ENCODE measurements around the gene CFAP44. TPM values are rescaled to one million over a fixed set of nuclear protein-coding genes. Genes with fewer than 3 reads are reported as not detected.

The CFAP44 gene
- polyA plus RNA-seq, 1 donor (not counting 4 experiments of a cell fraction or from before 2014, with no cell fraction given) = 1.8 TPM

DNA sequence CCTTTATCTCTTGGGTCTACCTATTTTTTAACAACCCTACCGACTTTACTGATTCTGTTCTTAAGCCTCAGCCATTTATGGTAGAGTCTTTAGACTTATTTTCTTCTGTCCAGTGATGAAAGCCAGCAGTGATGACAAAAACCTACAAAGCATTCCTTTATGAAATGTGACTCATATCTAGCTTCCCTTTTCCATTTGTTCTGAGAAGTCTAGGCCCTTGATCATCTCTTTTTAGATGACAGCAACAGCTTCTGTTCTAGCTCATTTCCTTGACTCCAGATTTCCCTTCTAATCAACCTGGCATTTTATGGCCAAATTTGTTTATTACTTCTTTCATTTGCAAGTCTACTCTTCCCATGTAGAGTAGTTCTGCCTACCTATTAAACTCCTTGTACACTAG is 36.1 kb downstream of the CFAP44 start:
- Histone ChIP-seq H3K9me3 (ENCODE audit: control insufficient read depth, low read depth, low read length) (no peaks in the 10 kb centered on the region), H3K4me1 (ENCODE audit: control insufficient read depth, extremely low read depth, insufficient read depth, low read length) (no peaks in the 10 kb centered on the region), H2AFZ (ENCODE audit: control insufficient read depth, low read length) (no peak overlapping the region), H3K36me3 (ENCODE audit: control insufficient read depth in 2 of 2, extremely low read depth in 1 of 2, insufficient read depth in 2 of 2, low read length in 2 of 2) (no peaks in the 10 kb centered on the region), H3K4me3 (ENCODE audit: control insufficient read depth in 2 of 3, extremely low read depth in 1 of 3, insufficient read depth in 2 of 3, low read depth in 1 of 3, low read length in 3 of 3) (no peak overlapping the region), H3K9me1 (ENCODE audit: control insufficient read depth, extremely low read depth, insufficient read depth, low read length) (no peaks in the 10 kb centered on the region), H3K79me2 (ENCODE audit: control insufficient read depth, insufficient read depth, low read length) (no peaks in the 10 kb centered on the region), H3K27me3 (ENCODE audit: control insufficient read depth, extremely low read depth, insufficient read depth, low read length) (no peaks in the 10 kb centered on the region), H3K4me2 (ENCODE audit: control insufficient read depth, extremely low read depth, insufficient read depth, low read depth, low read length) (no peak overlapping the region), H3K27ac (ENCODE audit: control insufficient read depth, insufficient read depth, low read length) (no peak overlapping the region), H4K20me1 (ENCODE audit: control insufficient read depth, extremely low read depth, insufficient read depth, low read length) (no peaks in the 10 kb centered on the region), H3K9ac (ENCODE audit: control insufficient read depth, extremely low read depth, insufficient read depth, low read length) (no peak overlapping the region)
- dilution Hi-C loops (cut with MboI; ENCODE audit: extremely low pct_ligation_motif_present, low sequenced_read_pairs) = no loop called here
- no peak for TF ChIP-seq EZH2 (IDR thresholded peaks at IDR 0.05; ENCODE audit: low read length)
- TF ChIP-seq, protein P1, sequence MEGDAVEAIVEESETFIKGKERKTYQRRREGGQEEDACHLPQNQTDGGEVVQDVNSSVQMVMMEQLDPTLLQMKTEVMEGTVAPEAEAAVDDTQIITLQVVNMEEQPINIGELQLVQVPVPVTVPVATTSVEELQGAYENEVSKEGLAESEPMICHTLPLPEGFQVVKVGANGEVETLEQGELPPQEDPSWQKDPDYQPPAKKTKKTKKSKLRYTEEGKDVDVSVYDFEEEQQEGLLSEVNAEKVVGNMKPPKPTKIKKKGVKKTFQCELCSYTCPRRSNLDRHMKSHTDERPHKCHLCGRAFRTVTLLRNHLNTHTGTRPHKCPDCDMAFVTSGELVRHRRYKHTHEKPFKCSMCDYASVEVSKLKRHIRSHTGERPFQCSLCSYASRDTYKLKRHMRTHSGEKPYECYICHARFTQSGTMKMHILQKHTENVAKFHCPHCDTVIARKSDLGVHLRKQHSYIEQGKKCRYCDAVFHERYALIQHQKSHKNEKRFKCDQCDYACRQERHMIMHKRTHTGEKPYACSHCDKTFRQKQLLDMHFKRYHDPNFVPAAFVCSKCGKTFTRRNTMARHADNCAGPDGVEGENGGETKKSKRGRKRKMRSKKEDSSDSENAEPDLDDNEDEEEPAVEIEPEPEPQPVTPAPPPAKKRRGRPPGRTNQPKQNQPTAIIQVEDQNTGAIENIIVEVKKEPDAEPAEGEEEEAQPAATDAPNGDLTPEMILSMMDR (optimal IDR thresholded peaks at IDR 0.05 in 1 of 3, IDR thresholded peaks at IDR 0.05 in 1 of 3, conservative IDR thresholded peaks at IDR 0.05 in 1 of 3; ENCODE audit: extremely low read depth in 1 of 3, insufficient read depth in 2 of 3, low read length in 3 of 3) = no peak
- DNase-seq (ENCODE audit: low read depth, low spot score) = no peak
- FAIRE-seq = no peak

GRCh38 chr3:113404637-113405036 is 36.7 kb downstream of the CFAP44 start:
- DNase-seq (ENCODE audit: low read depth, low spot score) (no peak), FAIRE-seq (no peak)
- Histone ChIP-seq H2AFZ (ENCODE audit: control insufficient read depth, low read length) (no peak overlapping the region), H3K27ac (ENCODE audit: control insufficient read depth, insufficient read depth, low read length) (no peak overlapping the region), H3K27me3 (ENCODE audit: control insufficient read depth, extremely low read depth, insufficient read depth, low read length) (no peaks in the 10 kb centered on the region), H3K9me3 (ENCODE audit: control insufficient read depth, low read depth, low read length) (no peaks in the 10 kb centered on the region), H3K79me2 (ENCODE audit: control insufficient read depth, insufficient read depth, low read length) (no peaks in the 10 kb centered on the region), H3K4me3 (ENCODE audit: control insufficient read depth in 2 of 3, extremely low read depth in 1 of 3, insufficient read depth in 2 of 3, low read depth in 1 of 3, low read length in 3 of 3) (no peak overlapping the region), H3K4me1 (ENCODE audit: control insufficient read depth, extremely low read depth, insufficient read depth, low read length) (no peaks in the 10 kb centered on the region), H4K20me1 (ENCODE audit: control insufficient read depth, extremely low read depth, insufficient read depth, low read length) (no peaks in the 10 kb centered on the region), H3K9me1 (ENCODE audit: control insufficient read depth, extremely low read depth, insufficient read depth, low read length) (no peaks in the 10 kb centered on the region), H3K4me2 (ENCODE audit: control insufficient read depth, extremely low read depth, insufficient read depth, low read depth, low read length) (no peak overlapping the region), H3K36me3 (ENCODE audit: control insufficient read depth in 2 of 2, extremely low read depth in 1 of 2, insufficient read depth in 2 of 2, low read length in 2 of 2) (no peaks in the 10 kb centered on the region), H3K9ac (ENCODE audit: control insufficient read depth, extremely low read depth, insufficient read depth, low read length) (no peak overlapping the region)
- dilution Hi-C loops (cut with MboI; ENCODE audit: extremely low pct_ligation_motif_present, low sequenced_read_pairs) = no loop called here
- no peak for TF ChIP-seq EZH2 (IDR thresholded peaks at IDR 0.05; ENCODE audit: low read length)
- TF ChIP-seq, protein P1 (optimal IDR thresholded peaks at IDR 0.05 in 1 of 3, IDR thresholded peaks at IDR 0.05 in 1 of 3, conservative IDR thresholded peaks at IDR 0.05 in 1 of 3; ENCODE audit: extremely low read depth in 1 of 3, insufficient read depth in 2 of 3, low read length in 3 of 3) = no peak

Small RNAs within 50 kb of the gene (small RNA-seq; reads per million reads assigned to genes)
- 0 reads per million in 3 experiments for gene MIR8076 (ENCODE audit: insufficient read length in 3 of 3, low read depth in 3 of 3, low replicate concordance in 1 of 3)

Other genes starting within 250 kb of the CFAP44 start
- 9.3 to 11.3 TPM (median 11.2 TPM) in 3 replicates for gene BOC, start 229.9 kb downstream of the CFAP44 start, polyA plus RNA-seq
- gene SPICE1, start 73.7 kb upstream of the CFAP44 start, polyA plus RNA-seq = 3.3 to 5.2 TPM (median 4.8 TPM) in 3 replicates
- gene SIDT1, start 91.1 kb upstream of the CFAP44 start, polyA plus RNA-seq = 0.08 to 0.12 TPM (median 0.09 TPM) in 3 replicates